SK-N-SH (cell line): Measurements from ENCODE around the gene BUB1. TPM values are rescaled to one million over a fixed set of nuclear protein-coding genes. Genes with fewer than 3 reads are reported as not detected.

ENCODE experiments used
- CTCF ChIA-PET: fragments of 300-600, 350-600 bp; formaldehyde crosslinking; extraction: SDS; loops from one replicate; lab custom pipeline; 2021; lab: Yijun Ruan, JAX
- POLR2A ChIA-PET: fragments of 350-600 bp; sonication (Branson Sonifier 250); formaldehyde crosslinking; extraction: SDS; loops from one replicate; lab custom pipeline; 2020; ENCODE audit warnings: antibody characterized with exemption, inconsistent platforms; lab: Yijun Ruan, JAX
- DNase-seq: peaks from one replicate; pipeline ENCODE4 v3.0.0; 2012
- H2AFZ ChIP-seq: fragments of 200-600 bp; sonication (generic); 2 replicates; pipeline ENCODE4 v1.8.1; 2016; ENCODE audit warnings: antibody characterized with exemption, mild to moderate bottlenecking, low read depth
- H3F3A ChIP-seq: fragments of 200-600 bp; sonication (generic); replicated peaks from 2 replicates; pipeline ENCODE3; 2016; ENCODE audit warnings: antibody characterized with exemption, mild to moderate bottlenecking; ENCODE audit not compliant: insufficient read depth
- H3K27ac ChIP-seq, 2 experiments: fragments of 200-500 bp in 1 of 2; fragments of 200-600 bp in 1 of 2; sonication (Bioruptor generic) in 1 of 2; sonication (generic), shearing (Covaris generic) in 1 of 2; 2 replicates each; pipeline versions ENCODE4 v1.5.1 to v1.6.1; 2014 to 2016; ENCODE audit warnings: low read depth in 2 of 2, inconsistent platforms in 1 of 2, low read length in 1 of 2, mild to moderate bottlenecking in 1 of 2, mixed read lengths in 1 of 2
- H3K27me3 ChIP-seq: fragments of 200-600 bp; sonication (generic), shearing (Covaris generic); 2 replicates; pipeline ENCODE4 v1.6.1; 2016; ENCODE audit warnings: mixed run types; ENCODE audit not compliant: insufficient read depth
- H3K36me3 ChIP-seq, 2 experiments: fragments of 200-500 bp in 1 of 2; fragments of 200-600 bp in 1 of 2; sonication (Bioruptor generic) in 1 of 2; sonication (generic) in 1 of 2; replicated peaks in 1 of 2; 2 replicates each; pipeline versions ENCODE3 to v1.5.1; 2014 to 2016; ENCODE audit warnings: low read length in 1 of 2, mild to moderate bottlenecking in 1 of 2; ENCODE audit not compliant: insufficient read depth in 2 of 2, control insufficient read depth in 1 of 2
- H3K4me1 ChIP-seq, 2 experiments: fragments of 200-500 bp in 1 of 2; fragments of 200-600 bp in 1 of 2; sonication (Bioruptor generic) in 1 of 2; sonication (generic), shearing (Covaris generic) in 1 of 2; 2 replicates each; pipeline versions ENCODE4 v1.5.1 to v1.6.1; 2014 to 2016; ENCODE audit warnings: low read depth in 1 of 2, low read length in 1 of 2, mixed run types in 1 of 2; ENCODE audit not compliant: insufficient read depth in 2 of 2, control insufficient read depth in 1 of 2
- H3K4me2 ChIP-seq: fragments of 200-600 bp; sonication (generic), shearing (Covaris generic); 2 replicates; pipeline ENCODE4 v1.6.1; 2017; ENCODE audit warnings: mixed run types
- H3K4me3 ChIP-seq, 2 experiments: fragments of 200-500 bp in 1 of 2; fragments of 200-600 bp in 1 of 2; sonication (Bioruptor generic) in 1 of 2; sonication (generic), shearing (Covaris generic) in 1 of 2; 2 replicates each; pipeline versions ENCODE4 v1.5.1 to v1.8.1; 2014 to 2016; ENCODE audit warnings: low read depth in 2 of 2, inconsistent platforms in 1 of 2, low read length in 1 of 2, mild to moderate bottlenecking in 1 of 2, mixed read lengths in 1 of 2, moderate library complexity in 1 of 2
- H3K79me2 ChIP-seq: fragments of 200-600 bp; sonication (generic); 2 replicates; pipeline ENCODE4 v1.8.1; 2017; ENCODE audit warnings: mild to moderate bottlenecking; ENCODE audit not compliant: insufficient read depth
- H3K9ac ChIP-seq: fragments of 200-600 bp; sonication (generic); 2 replicates; pipeline ENCODE4 v1.6.1; 2017; ENCODE audit warnings: mixed run types
- H3K9me2 ChIP-seq: fragments of 200-600 bp; sonication (generic); 2 replicates; pipeline ENCODE4 v1.6.1; 2017; ENCODE audit warnings: mixed run types
- H3K9me3 ChIP-seq: fragments of 200-600 bp; sonication (generic); 2 replicates; pipeline ENCODE4 v1.6.1; 2017; ENCODE audit warnings: mixed run types, mild to moderate bottlenecking, moderate library complexity
- H4K20me1 ChIP-seq: fragments of 200-600 bp; sonication (generic); 2 replicates; pipeline ENCODE4 v1.6.1; 2017; ENCODE audit warnings: mild to moderate bottlenecking, mixed run types; ENCODE audit not compliant: insufficient read depth
- EP300 ChIP-seq, 2 experiments: IDR thresholded peaks; 2 replicates each; pipeline versions ENCODE4 v1.4.0 to v1.6.1; 2012; ENCODE audit warnings: borderline replicate concordance in 1 of 2, low read depth in 1 of 2, low read length in 1 of 2
- FOXM1 ChIP-seq: IDR thresholded peaks from 2 replicates; pipeline ENCODE4 v1.4.0; 2012; ENCODE audit warnings: low read depth, mild to moderate bottlenecking
- GABPA ChIP-seq: IDR thresholded peaks from 2 replicates; pipeline ENCODE4 v1.4.0; 2012; ENCODE audit warnings: low read depth, mild to moderate bottlenecking
- GATA2 ChIP-seq: sonication (generic); formaldehyde crosslinking; IDR thresholded peaks from 2 replicates; pipeline ENCODE4 v1.5.0; 2020; ENCODE audit warnings: mild to moderate bottlenecking, missing genetic modification reagents
- JUND ChIP-seq: IDR thresholded peaks from 2 replicates; pipeline ENCODE4 v1.4.0; 2012
- MEF2A ChIP-seq: IDR thresholded peaks from 2 replicates; pipeline ENCODE4 v1.4.0; 2012; ENCODE audit warnings: low read depth, borderline replicate concordance
- MXI1 ChIP-seq: IDR thresholded peaks from 2 replicates; pipeline ENCODE4 v1.6.1; 2012; ENCODE audit warnings: mild to moderate bottlenecking, low read depth, low read length, improper control_type of control experiment
- NRF1 ChIP-seq: IDR thresholded peaks from 2 replicates; pipeline ENCODE4 v1.6.1; 2012; ENCODE audit warnings: low read depth, mild to moderate bottlenecking, low read length
- REST ChIP-seq: IDR thresholded peaks from 2 replicates; pipeline ENCODE4 v1.6.1; 2012; ENCODE audit warnings: mild to moderate bottlenecking, low read depth, low read length, moderate library complexity
- SIN3A ChIP-seq: IDR thresholded peaks from 2 replicates; pipeline ENCODE4 v1.6.1; 2012; ENCODE audit warnings: low read depth, mild to moderate bottlenecking, low read length, moderate library complexity, borderline replicate concordance
- USF2 ChIP-seq: fragments of 150-350 bp; IDR thresholded peaks from 2 replicates; pipeline ENCODE4 v1.6.1; 2017; ENCODE audit warnings: antibody characterized with exemption, low read length, low read depth, borderline replicate concordance
- WGBS: methylation state at CpG from one replicate; pipeline ENCODE4 v1.1.6; 2017; ENCODE audit warnings: low lambda C conversion rate; 5-methylcytosine and 5-hydroxymethylcytosine counted together
- polyA plus RNA-seq, 3 experiments: library from polyadenylated mRNA; depleted of rRNA; stranded (reverse); fragments of >200 nt; gene quantifications; 2 replicates each; pipeline ENCODE4 v1.2.3, GENCODE V29; 2012

Gene BUB1
- polyA plus RNA-seq, 1 of the 3 experiments (the other 2 are of a cell fraction): 9.0 TPM

- H3K27me3 ChIP-seq: no peaks in the 10 kb centered on the region; the same call in 1 of the 2 replicates
Measured at GRCh38 chr2:110690083-110690965, 12.5 kb upstream of the BUB1 start.

GRCh38 chr2:110688594-110689091 is 10.8 kb upstream of the BUB1 start:
- Histone ChIP-seq H3K4me3 (no peak overlapping the region), H3K4me2 (no peak overlapping the region), H4K20me1 (no peaks in the 10 kb centered on the region), H3K9ac (no peak overlapping the region), H3K36me3 (no peaks in the 10 kb centered on the region), H3K9me2 (no peaks in the 10 kb centered on the region), H2AFZ (no peak overlapping the region), H3K79me2 (no peaks in the 10 kb centered on the region), H3K9me3 (no peaks in the 10 kb centered on the region), H3K27ac (no peak overlapping the region), H3K27me3 (no peaks in the 10 kb centered on the region; the same call in 1 of the 2 replicates), H3F3A (no peaks in the 10 kb centered on the region), H3K4me1 (no peaks in the 10 kb centered on the region; a peak in 1 of 4 replicates)
- POLR2A ChIA-PET: no interaction called here
- DNase-seq: no peak
- CTCF ChIA-PET: no interaction called here
- 42% methylated on average over 5 of the region's 5 CpGs for WGBS
- no peak for TF ChIP-seq MXI1
- TF ChIP-seq SIN3A: no peak
- TF ChIP-seq JUND: no peak
- TF ChIP-seq FOXM1: no peak
- TF ChIP-seq GATA2 (CRISPR knock-in tag): no peak
- no peak for TF ChIP-seq REST
- no peak for TF ChIP-seq GABPA
- no peak for TF ChIP-seq MEF2A
- no peak for TF ChIP-seq USF2

More at GRCh38 chr2:110690083-110690965, 12.5 kb upstream of the BUB1 start:
- no peak overlapping the region for H3K27ac ChIP-seq
- DNase-seq: no peak
- no peak overlapping the region for H3K4me3 ChIP-seq
- 47% methylated on average over 4 of the region's 4 CpGs for WGBS
- H3K79me2 ChIP-seq: no peaks in the 10 kb centered on the region
- no peaks in the 10 kb centered on the region for H3K36me3 ChIP-seq
- ChIA-PET CTCF (no interaction called here), POLR2A (no interaction called here)
- no peak overlapping the region for H3K4me2 ChIP-seq
- H4K20me1 ChIP-seq: no peaks in the 10 kb centered on the region
- no peaks in the 10 kb centered on the region for H3K9me3 ChIP-seq
- no peak overlapping the region for H3K9ac ChIP-seq
- TF ChIP-seq MXI1 (no peak), NRF1 (no peak), EP300 (IDR thresholded peaks at IDR 0.05; ENCODE audit: borderline replicate concordance in 1 of 2, low read depth in 1 of 2, low read length in 1 of 2) (no peak), REST (no peak), GABPA (no peak)
- TF ChIP-seq, all 33 proteins: peak for 0
- no peaks in the 10 kb centered on the region for H3F3A ChIP-seq
- H3K9me2 ChIP-seq: no peaks in the 10 kb centered on the region
- no peaks in the 10 kb centered on the region; a peak in 2 of 4 replicates for H3K4me1 ChIP-seq
- H2AFZ ChIP-seq: no peak overlapping the region
